Subcutaneous abdominal adipose tissue (tissue), 5 donors: ENCODE results near the gene CFAP91.

Experiments
- H3K27ac ChIP-seq: one replicate; pipeline ENCODE4 v1.7.0; 2013; ENCODE audit warnings: low read depth, mild to moderate bottlenecking, inconsistent platforms, low read length, moderate library complexity
- H3K27me3 ChIP-seq, 5 donors: one replicate each; pipeline ENCODE4 v1.7.0; 2013; ENCODE audit warnings: low read length in 5 of 5, inconsistent platforms in 1 of 5; ENCODE audit not compliant: control insufficient read depth in 5 of 5, insufficient read depth in 4 of 5
- H3K36me3 ChIP-seq, 5 donors: one replicate each; pipeline ENCODE4 v1.7.0; 2013; ENCODE audit warnings: low read length in 5 of 5; ENCODE audit not compliant: control insufficient read depth in 5 of 5, insufficient read depth in 5 of 5
- H3K4me1 ChIP-seq, 5 donors: one replicate each; pipeline ENCODE4 v1.7.0; 2013; ENCODE audit warnings: low read length in 5 of 5, mild to moderate bottlenecking in 3 of 5, moderate library complexity in 1 of 5; ENCODE audit not compliant: control insufficient read depth in 5 of 5, insufficient read depth in 5 of 5
- H3K4me3 ChIP-seq, 5 donors: one replicate each; pipeline ENCODE4 v1.7.0; 2013; ENCODE audit warnings: low read length in 5 of 5, low read depth in 1 of 5
- H3K9ac ChIP-seq, 5 donors: one replicate each; pipeline ENCODE4 v1.7.0; 2013; ENCODE audit warnings: low read length in 5 of 5, mild to moderate bottlenecking in 4 of 5, moderate library complexity in 3 of 5
- H3K9me3 ChIP-seq, 5 donors: one replicate each; pipeline ENCODE4 v1.7.0; 2013; ENCODE audit warnings: low read length in 5 of 5; ENCODE audit not compliant: control insufficient read depth in 5 of 5
- donor health status: healthy.
- donor health status: healthy.
- donor health status: healthy.
- donor health status: healthy.
- donor health status: healthy.

The CFAP91 gene

GRCh38 chr3:119741657-119742590 is 39.1 kb downstream of the CFAP91 start:
- no peak overlapping the region for H3K4me3 ChIP-seq
- H3K9me3 ChIP-seq = no peaks in the 10 kb centered on the region
- H3K36me3 ChIP-seq = no peaks in the 10 kb centered on the region
- H3K27me3 ChIP-seq = no peaks in the 10 kb centered on the region
- H3K9ac ChIP-seq = no peak overlapping the region
- H3K4me1 ChIP-seq = peaks cover 0 to 5% (median 0%) of the 10 kb centered on the region in 5 donors
- H3K27ac ChIP-seq = no peak overlapping the region

GRCh38 chr3:119743921-119744320 is 41.1 kb downstream of the CFAP91 start:
- Histone ChIP-seq H3K4me1 (peaks cover 0 to 6% (median 0%) of the 10 kb centered on the region in 5 donors), H3K9me3 (no peaks in the 10 kb centered on the region), H3K9ac (no peak overlapping the region), H3K36me3 (no peaks in the 10 kb centered on the region), H3K27me3 (no peaks in the 10 kb centered on the region), H3K4me3 (no peak overlapping the region), H3K27ac (no peak overlapping the region)

GRCh38 chr3:119745942-119746341 is 43.1 kb downstream of the CFAP91 start:
- Histone ChIP-seq H3K4me3 (no peak overlapping the region), H3K27me3 (no peaks in the 10 kb centered on the region), H3K36me3 (no peaks in the 10 kb centered on the region), H3K4me1 (peaks cover 0 to 6% (median 0%) of the 10 kb centered on the region in 5 donors), H3K9me3 (no peaks in the 10 kb centered on the region), H3K9ac (no peak overlapping the region), H3K27ac (no peak overlapping the region)

GRCh38 chr3:119746423-119746822 is 43.6 kb downstream of the CFAP91 start:
- Histone ChIP-seq H3K27me3 (no peaks in the 10 kb centered on the region), H3K9me3 (no peaks in the 10 kb centered on the region), H3K4me1 (peaks cover 0 to 6% (median 0%) of the 10 kb centered on the region in 5 donors), H3K36me3 (no peaks in the 10 kb centered on the region), H3K27ac (no peak overlapping the region), H3K4me3 (no peak overlapping the region), H3K9ac (no peak overlapping the region)

- no peaks in the 10 kb centered on the region for H3K36me3 ChIP-seq
- H3K27ac ChIP-seq = no peak overlapping the region
- H3K4me1 ChIP-seq = peaks cover 0 to 6% (median 0%) of the 10 kb centered on the region in 5 donors
- H3K9me3 ChIP-seq = no peaks in the 10 kb centered on the region
- H3K27me3 ChIP-seq = no peaks in the 10 kb centered on the region
- H3K9ac ChIP-seq = no peak overlapping the region
- H3K4me3 ChIP-seq = no peak overlapping the region
Observed at GRCh38 chr3:119747357-119747756, 44.5 kb downstream of the CFAP91 start.

- no peak overlapping the region for H3K4me3 ChIP-seq
- H3K9me3 ChIP-seq = peaks cover 0 to 3% (median 3%) of the 10 kb centered on the region in 5 donors
- no peak overlapping the region for H3K9ac ChIP-seq
- no peaks in the 10 kb centered on the region for H3K36me3 ChIP-seq
- no peaks in the 10 kb centered on the region for H3K27me3 ChIP-seq
- peaks cover 0 to 6% (median 0%) of the 10 kb centered on the region in 5 donors for H3K4me1 ChIP-seq
- no peak overlapping the region for H3K27ac ChIP-seq
Observed at GRCh38 chr3:119748991-119749390, 46.2 kb downstream of the CFAP91 start.

- Histone ChIP-seq H3K4me1 (peaks cover 0 to 6% (median 0%) of the 10 kb centered on the region in 5 donors), H3K36me3 (no peaks in the 10 kb centered on the region), H3K4me3 (no peak overlapping the region)
Observed at GRCh38 chr3:119751423-119751822, 48.6 kb downstream of the CFAP91 start.

More at GRCh38 chr3:119751423-119751822, 48.6 kb downstream of the CFAP91 start:
- Histone ChIP-seq H3K9ac (no peak overlapping the region), H3K27ac (no peak overlapping the region), H3K27me3 (no peaks in the 10 kb centered on the region), H3K9me3 (peaks cover 0 to 3% (median 3%) of the 10 kb centered on the region in 5 donors)
